PC-3 (cell line): ENCODE data around the gene UBR2. TPM values are rescaled to one million over a fixed set of nuclear protein-coding genes. Genes with fewer than 3 reads are reported as not detected.
A peak's percentile ranks its signal among the peaks of the same experiment; 100 is the strongest.

Experiments used
- ATAC-seq: fragments of 200-7000 bp; cut with Tn5 transposase; 2 replicates; pipeline ENCODE4 v1.9.1; 2020; ENCODE audit warnings: mild to moderate bottlenecking, moderate library complexity
- BruUV-seq: library from RNA; stranded (reverse); fragments of 400-500 nt; replicated peaks from 2 replicates; lab custom pipeline; 2021; lab: Mats Ljungman, UMichigan
- CTCF ChIA-PET: fragments of 300-600 bp; sonication (Branson Sonifier 250); formaldehyde crosslinking; loops from one replicate; lab custom pipeline; 2022; ENCODE audit warnings: antibody characterized with exemption; lab: Charles Lee
- POLR2A ChIA-PET: fragments of 300-600 bp; sonication (Branson Sonifier 250); formaldehyde crosslinking; loops from one replicate; lab custom pipeline; 2022; ENCODE audit warnings: antibody characterized with exemption; ENCODE audit not compliant: unreplicated experiment; lab: Charles Lee
- DNase-seq: peaks from one replicate; pipeline ENCODE4 v3.0.0-alpha.2; 2015
- H2AFZ ChIP-seq: fragments of 300-600 bp; sonication (generic); 2 replicates; pipeline ENCODE4 v1.6.0; 2016; ENCODE audit warnings: antibody characterized with exemption, low read length
- H3F3A ChIP-seq: fragments of 300-600 bp; sonication (generic); one replicate; pipeline ENCODE4 v1.6.0; 2017; ENCODE audit warnings: antibody characterized with exemption, low read length, control low read depth, mild to moderate bottlenecking; ENCODE audit not compliant: unreplicated experiment
- H3K27ac ChIP-seq: fragments of 300-600 bp; sonication (generic); 2 replicates; pipeline ENCODE4 v1.5.1; 2016; ENCODE audit warnings: mild to moderate bottlenecking, low read length
- H3K27me3 ChIP-seq: fragments of 300-600 bp; sonication (generic); 2 replicates; pipeline ENCODE4 v1.6.1; 2016; ENCODE audit warnings: low read length, mixed read lengths
- H3K36me3 ChIP-seq: fragments of 300-600 bp; sonication (generic); 2 replicates; pipeline ENCODE4 v1.6.1; 2016; ENCODE audit warnings: low read depth, mixed run types, low read length, mixed read lengths
- H3K4me1 ChIP-seq: fragments of 300-600 bp; sonication (generic); 2 replicates; pipeline ENCODE4 v1.5.1; 2016; ENCODE audit warnings: low read length; ENCODE audit not compliant: insufficient read depth
- H3K4me2 ChIP-seq: fragments of 300-600 bp; sonication (generic); 2 replicates; pipeline ENCODE4 v1.6.0; 2016; ENCODE audit warnings: low read length
- H3K4me3 ChIP-seq: fragments of 300-600 bp; sonication (generic); 2 replicates; pipeline ENCODE4 v1.5.1; 2016; ENCODE audit warnings: mild to moderate bottlenecking, low read length, mixed read lengths
- H3K79me2 ChIP-seq: fragments of 300-600 bp; sonication (generic); 2 replicates; pipeline ENCODE4 v1.6.1; 2017; ENCODE audit warnings: low read length, mixed read lengths
- H3K9ac ChIP-seq: fragments of 300-600 bp; sonication (generic); 2 replicates; pipeline ENCODE4 v1.6.0; 2016; ENCODE audit warnings: mild to moderate bottlenecking, low read length
- H3K9me2 ChIP-seq: fragments of 300-600 bp; sonication (generic); replicated peaks from 2 replicates; pipeline ENCODE4 v1.6.1; 2016; ENCODE audit warnings: mixed run types, low read length, mixed read lengths
- H3K9me3 ChIP-seq: fragments of 300-600 bp; sonication (generic); 2 replicates; pipeline ENCODE4 v1.6.1; 2016; ENCODE audit warnings: low read length, mixed read lengths
- H4K20me1 ChIP-seq: fragments of 300-600 bp; sonication (generic); 2 replicates; pipeline ENCODE4 v1.6.1; 2016; ENCODE audit warnings: low read length, mixed read lengths
- EZH2 ChIP-seq: fragments of 300-600 bp; sonication (generic); IDR thresholded peaks from one replicate; pipeline ENCODE4 v1.6.1; 2017; ENCODE audit warnings: antibody characterized with exemption, mild to moderate bottlenecking, low read length; ENCODE audit not compliant: unreplicated experiment
- EZH2phosphoT487 ChIP-seq: fragments of 300-600 bp; sonication (generic); IDR thresholded peaks from 2 replicates; pipeline ENCODE4 v1.6.1; 2018; ENCODE audit warnings: mild to moderate bottlenecking, antibody characterized with exemption, low read length, borderline replicate concordance
- intact Hi-C: fragments of 100-400 bp; cut with micrococcal nuclease; formaldehyde crosslinking; loops from 2 replicates; pipeline ENCODE4 v1.9.0; 2023
- total RNA-seq: library from RNA; depleted of rRNA; stranded (reverse); fragments of >200 nt; gene quantifications from 2 replicates; pipeline ENCODE4 v1.2.3, GENCODE V29; 2014
- TF ChIP-seq, protein P1 (sequence below): fragments of 300-600 bp; sonication (generic); conservative IDR thresholded peaks from 2 replicates; pipeline ENCODE4 v1.5.1; 2017; ENCODE audit warnings: antibody characterized with exemption, low read depth, mild to moderate bottlenecking, low read length

UBR2 gene
- total RNA-seq, 1 experiment from 2014 or later = 19.6 TPM

DNA sequence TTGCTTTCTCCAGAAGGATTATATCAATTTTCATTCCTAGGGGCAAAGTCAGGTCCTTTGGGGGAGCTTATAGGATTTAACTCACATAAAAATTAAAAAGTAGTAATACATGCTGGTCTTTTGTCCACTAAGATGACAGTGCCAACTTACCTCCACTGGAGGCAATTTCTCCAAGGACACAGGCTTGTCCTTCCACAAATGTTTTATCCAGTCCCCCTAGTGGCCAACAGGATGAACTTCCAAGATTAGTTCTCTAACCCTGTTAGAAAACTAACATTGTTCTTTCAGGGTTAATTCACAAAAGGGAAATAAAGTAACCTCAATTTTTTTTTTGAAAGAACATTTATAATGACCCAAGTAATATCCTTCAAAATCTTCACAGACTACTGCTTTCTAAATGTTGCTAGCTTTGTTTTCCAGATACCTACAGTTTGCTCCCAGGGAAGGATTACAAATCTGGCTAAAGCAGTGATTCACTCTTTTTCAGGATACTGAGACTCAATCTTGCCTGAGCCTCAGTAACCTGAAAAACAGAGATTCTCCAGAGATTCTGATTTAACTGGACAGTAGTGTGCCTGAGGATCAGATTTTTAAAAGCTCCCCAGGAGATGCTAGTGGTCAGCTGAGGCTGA lies 31.7 kb upstream of the UBR2 start:
- H3K27me3 ChIP-seq = no peaks in the 10 kb centered on the region
- no peaks in the 10 kb centered on the region for H3K36me3 ChIP-seq
- TF ChIP-seq, protein P1, sequence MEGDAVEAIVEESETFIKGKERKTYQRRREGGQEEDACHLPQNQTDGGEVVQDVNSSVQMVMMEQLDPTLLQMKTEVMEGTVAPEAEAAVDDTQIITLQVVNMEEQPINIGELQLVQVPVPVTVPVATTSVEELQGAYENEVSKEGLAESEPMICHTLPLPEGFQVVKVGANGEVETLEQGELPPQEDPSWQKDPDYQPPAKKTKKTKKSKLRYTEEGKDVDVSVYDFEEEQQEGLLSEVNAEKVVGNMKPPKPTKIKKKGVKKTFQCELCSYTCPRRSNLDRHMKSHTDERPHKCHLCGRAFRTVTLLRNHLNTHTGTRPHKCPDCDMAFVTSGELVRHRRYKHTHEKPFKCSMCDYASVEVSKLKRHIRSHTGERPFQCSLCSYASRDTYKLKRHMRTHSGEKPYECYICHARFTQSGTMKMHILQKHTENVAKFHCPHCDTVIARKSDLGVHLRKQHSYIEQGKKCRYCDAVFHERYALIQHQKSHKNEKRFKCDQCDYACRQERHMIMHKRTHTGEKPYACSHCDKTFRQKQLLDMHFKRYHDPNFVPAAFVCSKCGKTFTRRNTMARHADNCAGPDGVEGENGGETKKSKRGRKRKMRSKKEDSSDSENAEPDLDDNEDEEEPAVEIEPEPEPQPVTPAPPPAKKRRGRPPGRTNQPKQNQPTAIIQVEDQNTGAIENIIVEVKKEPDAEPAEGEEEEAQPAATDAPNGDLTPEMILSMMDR = peak; percentile 94
- TF ChIP-seq EZH2 = no peak
- TF ChIP-seq EZH2phosphoT487 = no peak
- H3F3A ChIP-seq = no peaks in the 10 kb centered on the region
- no peak overlapping the region for H2AFZ ChIP-seq
- no TSS peak for BruUV-seq
- no peaks in the 10 kb centered on the region for H4K20me1 ChIP-seq
- H3K9me2 ChIP-seq = no peaks in the 10 kb centered on the region
- peak; percentile 75 for DNase-seq
- no peak overlapping the region for H3K4me3 ChIP-seq
- H3K79me2 ChIP-seq = no peaks in the 10 kb centered on the region
- H3K4me2 ChIP-seq = no peak overlapping the region
- H3K9ac ChIP-seq = no peak overlapping the region
- H3K9me3 ChIP-seq = no peaks in the 10 kb centered on the region
- intact Hi-C loops = loop anchor here (1.0 to 5.0 kb wide), 2 partner anchors 81 to 270 kb away; partner anchors contain the start of gene TRERF1
- peaks cover 14% of the 10 kb centered on the region for H3K4me1 ChIP-seq
- CTCF ChIA-PET = interaction anchor here (0.6 to 1.5 kb wide), 3 partner anchors 15 to 270 kb away, joined by 3 to 12 read pairs (median 11); no protein-coding TSS in a partner anchor
- H3K27ac ChIP-seq = no peak overlapping the region
- ATAC-seq = peak; percentile 63
- POLR2A ChIA-PET = no interaction called here

DNA sequence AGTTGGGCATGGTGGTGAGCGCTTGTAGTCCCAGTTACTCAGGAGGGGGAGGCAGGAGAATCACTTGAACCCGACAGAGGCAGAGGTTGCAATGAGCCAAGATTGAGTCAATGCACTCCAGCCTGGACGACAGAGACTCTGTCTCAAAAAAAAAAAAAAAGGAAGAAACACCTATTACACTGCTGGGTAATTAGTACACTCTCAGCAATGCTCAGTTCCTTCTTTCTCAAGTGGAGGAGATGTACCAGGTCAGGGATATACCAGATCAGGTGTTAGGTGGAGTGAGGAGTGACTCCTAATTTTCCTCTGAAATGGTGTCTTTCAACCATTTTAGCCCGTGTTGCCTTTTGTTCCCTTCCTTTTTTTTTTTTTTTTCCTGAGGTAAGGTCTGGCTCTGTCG lies 30.0 kb upstream of the UBR2 start:
- no peaks in the 10 kb centered on the region for H3K9me2 ChIP-seq
- H3F3A ChIP-seq = no peaks in the 10 kb centered on the region
- H3K9ac ChIP-seq = no peak overlapping the region
- H3K4me2 ChIP-seq = no peak overlapping the region
- DNase-seq = no peak
- no TSS peak for BruUV-seq
- no peaks in the 10 kb centered on the region for H3K36me3 ChIP-seq
- TF ChIP-seq EZH2 (no peak), EZH2phosphoT487 (no peak)
- TF ChIP-seq, protein P1 = no peak
- intact Hi-C loops = loop anchor here (5.0 kb wide), 1 partner anchor 271 kb away; no protein-coding TSS in a partner anchor
- no peaks in the 10 kb centered on the region for H3K9me3 ChIP-seq
- no peak overlapping the region for H3K4me3 ChIP-seq
- no peaks in the 10 kb centered on the region for H3K79me2 ChIP-seq
- no peaks in the 10 kb centered on the region for H3K27me3 ChIP-seq
- CTCF ChIA-PET = no interaction called here
- H2AFZ ChIP-seq = no peak overlapping the region
- H4K20me1 ChIP-seq = no peaks in the 10 kb centered on the region
- no peak for ATAC-seq
- H3K27ac ChIP-seq = no peak overlapping the region
- H3K4me1 ChIP-seq = peaks cover under 1% of the 10 kb centered on the region; the same call in 1 of the 2 replicates
- POLR2A ChIA-PET = interaction anchor here (0.8 kb wide), 1 partner anchor 166 kb away, joined by 18 read pairs; no protein-coding TSS in a partner anchor

DNA sequence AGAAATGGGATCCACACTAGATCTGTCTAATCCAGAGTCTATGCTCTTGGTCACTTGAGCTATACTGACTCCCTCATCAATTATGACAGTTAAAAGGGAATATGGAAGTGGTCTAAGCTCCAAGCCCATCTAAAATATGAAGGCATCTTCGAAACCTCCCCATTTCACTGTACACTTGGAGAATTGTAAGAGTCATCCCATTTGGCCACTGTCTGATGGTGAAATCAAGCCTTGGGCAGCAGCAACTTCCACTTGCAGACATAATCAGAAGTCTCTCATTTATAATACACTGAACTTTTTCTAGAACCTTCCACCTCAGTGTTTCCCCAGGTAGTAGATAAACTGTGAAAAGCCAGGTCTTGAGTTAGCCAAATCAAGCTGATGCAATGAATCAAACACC lies 26.3 kb upstream of the UBR2 start:
- no peaks in the 10 kb centered on the region for H3K9me3 ChIP-seq
- no peak overlapping the region for H3K4me2 ChIP-seq
- no peaks in the 10 kb centered on the region for H3K79me2 ChIP-seq
- intact Hi-C loops = no loop called here
- CTCF ChIA-PET = no interaction called here
- no TSS peak for BruUV-seq
- no peaks in the 10 kb centered on the region for H3K9me2 ChIP-seq
- H3K36me3 ChIP-seq = no peaks in the 10 kb centered on the region
- no peak for TF ChIP-seq EZH2
- no peak for TF ChIP-seq EZH2phosphoT487
- TF ChIP-seq, protein P1 = no peak
- H3K27ac ChIP-seq = no peak overlapping the region
- peaks cover 8% of the 10 kb centered on the region for H3K4me1 ChIP-seq
- ATAC-seq (no peak), DNase-seq (no peak)
- no peaks in the 10 kb centered on the region for H3F3A ChIP-seq
- no peaks in the 10 kb centered on the region for H4K20me1 ChIP-seq
- POLR2A ChIA-PET = no interaction called here
- H3K9ac ChIP-seq = no peak overlapping the region
- H2AFZ ChIP-seq = 0 out of 2 replicates have a peak overlapping the region, but pooled peaks have one; percentile 20
- H3K4me3 ChIP-seq = no peak overlapping the region
- H3K27me3 ChIP-seq = no peaks in the 10 kb centered on the region
